KMS-11 (cell line): ENCODE measurements around the gene ZNF865.

Experiments
- H2AFZ ChIP-seq: fragments of 200-600 bp; sonication (generic); 2 replicates; pipeline ENCODE4 v1.6.1; 2016; ENCODE audit warnings: antibody characterized with exemption, mixed run types, low read depth
- H3K27ac ChIP-seq: fragments of 200-600 bp; sonication (generic); 2 replicates; pipeline ENCODE4 v1.6.1; 2016; ENCODE audit warnings: mild to moderate bottlenecking, mixed run types
- H3K27me3 ChIP-seq: fragments of 200-600 bp; sonication (generic); 2 replicates; pipeline ENCODE4 v1.6.1; 2017; ENCODE audit warnings: mild to moderate bottlenecking, low read depth, mixed run types, moderate library complexity; ENCODE audit not compliant: insufficient read depth
- H3K36me3 ChIP-seq: fragments of 200-600 bp; sonication (generic); 2 replicates; pipeline ENCODE4 v1.6.1; 2017; ENCODE audit warnings: mild to moderate bottlenecking, mixed run types; ENCODE audit not compliant: insufficient read depth
- H3K4me1 ChIP-seq: fragments of 200-600 bp; sonication (generic); 2 replicates; pipeline ENCODE4 v1.6.1; 2016; ENCODE audit warnings: mild to moderate bottlenecking, low read depth, mixed run types; ENCODE audit not compliant: poor library complexity, severe bottlenecking
- H3K4me2 ChIP-seq: fragments of 200-600 bp; sonication (generic); 2 replicates; pipeline ENCODE4 v1.7.0; 2016; ENCODE audit warnings: mild to moderate bottlenecking, mixed run types
- H3K4me3 ChIP-seq: fragments of 200-600 bp; sonication (generic); IDR thresholded peaks from 2 replicates; pipeline ENCODE4 v1.6.1; 2017; ENCODE audit warnings: low read depth, low read length, mixed read lengths; ENCODE audit not compliant: insufficient read depth
- H3K79me2 ChIP-seq: fragments of 200-600 bp; sonication (generic); 2 replicates; pipeline ENCODE4 v1.6.1; 2016; ENCODE audit warnings: low read depth, mixed run types; ENCODE audit not compliant: insufficient read depth
- H3K9ac ChIP-seq: fragments of 200-600 bp; sonication (generic); 2 replicates; pipeline ENCODE4 v1.6.1; 2016; ENCODE audit warnings: mild to moderate bottlenecking, mixed run types
- H4K20me1 ChIP-seq: fragments of 200-600 bp; sonication (generic); 2 replicates; pipeline ENCODE4 v1.6.1; 2016; ENCODE audit warnings: mild to moderate bottlenecking, mixed run types; ENCODE audit not compliant: insufficient read depth
- TF ChIP-seq, protein P1 (sequence below): fragments of 200-600 bp; sonication (generic); conservative IDR thresholded peaks from 2 replicates; pipeline ENCODE4 v1.6.1; 2017; ENCODE audit warnings: low read depth, mild to moderate bottlenecking, antibody characterized with exemption, low read length, moderate library complexity, mixed read lengths

The ZNF865 gene

DNA sequence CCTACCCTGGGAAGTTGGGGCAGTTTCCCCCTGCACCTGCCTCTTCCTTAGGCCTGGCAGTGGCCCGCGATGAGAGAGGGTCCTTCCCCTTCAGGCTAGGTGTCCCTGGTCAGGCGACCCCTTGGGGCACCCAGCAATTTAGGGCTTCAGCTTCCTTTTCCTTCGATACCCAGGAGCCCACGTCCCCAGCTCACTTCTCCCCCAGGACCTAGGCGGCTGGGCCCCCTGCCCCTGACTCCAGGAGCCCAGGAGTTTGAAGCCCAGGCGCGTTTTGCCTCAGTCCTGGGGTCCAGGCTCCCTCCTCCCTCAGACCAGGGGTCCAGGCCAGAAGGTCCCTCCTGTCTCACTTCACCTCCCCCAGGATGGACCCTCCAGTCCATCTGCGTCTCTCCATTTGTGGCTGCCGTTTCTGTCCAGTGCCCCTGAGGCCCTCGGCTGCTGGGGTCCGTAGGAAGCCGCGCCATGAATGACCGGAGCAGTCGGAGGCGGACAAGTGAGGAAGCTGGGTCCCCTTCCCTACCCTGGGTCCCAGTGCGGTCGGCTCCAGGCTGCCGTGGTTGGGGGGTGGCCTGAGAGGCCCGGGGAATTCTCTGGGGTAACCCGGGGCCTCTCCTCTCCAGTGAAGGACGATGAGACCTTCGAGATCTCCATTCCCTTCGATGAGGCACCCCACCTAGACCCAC lies 43.3 kb downstream of the ZNF865 start:
- no peaks in the 10 kb centered on the region for H4K20me1 ChIP-seq
- TF ChIP-seq, protein P1, sequence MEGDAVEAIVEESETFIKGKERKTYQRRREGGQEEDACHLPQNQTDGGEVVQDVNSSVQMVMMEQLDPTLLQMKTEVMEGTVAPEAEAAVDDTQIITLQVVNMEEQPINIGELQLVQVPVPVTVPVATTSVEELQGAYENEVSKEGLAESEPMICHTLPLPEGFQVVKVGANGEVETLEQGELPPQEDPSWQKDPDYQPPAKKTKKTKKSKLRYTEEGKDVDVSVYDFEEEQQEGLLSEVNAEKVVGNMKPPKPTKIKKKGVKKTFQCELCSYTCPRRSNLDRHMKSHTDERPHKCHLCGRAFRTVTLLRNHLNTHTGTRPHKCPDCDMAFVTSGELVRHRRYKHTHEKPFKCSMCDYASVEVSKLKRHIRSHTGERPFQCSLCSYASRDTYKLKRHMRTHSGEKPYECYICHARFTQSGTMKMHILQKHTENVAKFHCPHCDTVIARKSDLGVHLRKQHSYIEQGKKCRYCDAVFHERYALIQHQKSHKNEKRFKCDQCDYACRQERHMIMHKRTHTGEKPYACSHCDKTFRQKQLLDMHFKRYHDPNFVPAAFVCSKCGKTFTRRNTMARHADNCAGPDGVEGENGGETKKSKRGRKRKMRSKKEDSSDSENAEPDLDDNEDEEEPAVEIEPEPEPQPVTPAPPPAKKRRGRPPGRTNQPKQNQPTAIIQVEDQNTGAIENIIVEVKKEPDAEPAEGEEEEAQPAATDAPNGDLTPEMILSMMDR: no peak
- peak overlapping the region; percentile 30; the same call in 1 of the 2 replicates for H3K9ac ChIP-seq
- peaks cover 25% of the 10 kb centered on the region for H3K79me2 ChIP-seq
- no peak overlapping the region for H3K4me3 ChIP-seq
- H3K27me3 ChIP-seq: no peaks in the 10 kb centered on the region
- no peaks in the 10 kb centered on the region for H3K36me3 ChIP-seq
- no peak overlapping the region; the same call in 1 of the 2 replicates for H3K4me2 ChIP-seq
- H2AFZ ChIP-seq: no peak overlapping the region
- peaks cover 11% of the 10 kb centered on the region for H3K4me1 ChIP-seq
- no peak overlapping the region for H3K27ac ChIP-seq

- Histone ChIP-seq H3K4me3 (no peak overlapping the region), H3K9ac (no peak overlapping the region), H4K20me1 (no peaks in the 10 kb centered on the region), H3K4me2 (no peak overlapping the region), H3K4me1 (peaks cover 10% of the 10 kb centered on the region), H3K36me3 (no peaks in the 10 kb centered on the region), H3K27me3 (no peaks in the 10 kb centered on the region), H3K27ac (no peak overlapping the region), H3K79me2 (peaks cover 17% of the 10 kb centered on the region), H2AFZ (no peak overlapping the region)
- TF ChIP-seq, protein P1: no peak
Measured at GRCh38 chr19:55649268-55650125, 44.0 kb downstream of the ZNF865 start.

GRCh38 chr19:55650126-55650557 lies 44.7 kb downstream of the ZNF865 start:
- H3K36me3 ChIP-seq: no peaks in the 10 kb centered on the region
- H3K4me2 ChIP-seq: no peak overlapping the region
- H4K20me1 ChIP-seq: no peaks in the 10 kb centered on the region
- no peaks in the 10 kb centered on the region for H3K27me3 ChIP-seq
- TF ChIP-seq, protein P1: no peak
- H3K9ac ChIP-seq: no peak overlapping the region
- peaks cover 4% of the 10 kb centered on the region for H3K4me1 ChIP-seq
- no peak overlapping the region for H2AFZ ChIP-seq
- peaks cover 11% of the 10 kb centered on the region; the same call in 1 of the 2 replicates for H3K79me2 ChIP-seq
- no peak overlapping the region for H3K27ac ChIP-seq
- H3K4me3 ChIP-seq: no peak overlapping the region

DNA sequence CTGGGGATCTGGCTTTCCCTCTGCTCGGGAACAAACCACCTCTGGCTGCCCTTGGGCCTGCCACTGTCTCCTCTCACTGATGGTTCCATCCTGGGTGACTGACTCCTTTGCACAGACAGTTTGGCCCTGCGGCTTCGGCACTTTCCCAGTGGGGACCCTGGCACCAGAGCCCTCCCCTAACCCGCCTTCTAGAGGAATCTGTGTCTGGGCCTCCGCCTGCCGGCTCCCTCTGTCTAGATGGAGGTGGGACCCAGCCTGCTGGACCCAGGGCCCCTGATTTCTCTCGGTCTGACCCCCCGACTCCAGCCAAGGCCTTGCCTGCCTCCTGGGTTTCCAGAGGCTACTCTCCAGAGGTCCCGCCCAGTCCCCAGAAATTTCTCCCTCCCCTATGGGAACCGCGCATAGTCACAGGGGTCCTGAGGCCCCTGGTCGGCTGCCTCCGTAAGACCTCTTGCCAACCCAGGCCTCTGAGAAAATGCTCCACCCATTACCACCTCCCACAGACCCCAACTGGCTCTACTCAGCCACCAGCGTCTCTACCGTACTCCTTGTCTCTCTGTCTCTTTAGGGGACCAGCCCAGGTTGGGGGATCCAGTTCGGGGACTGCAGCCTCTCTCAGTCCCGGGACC lies 45.3 kb downstream of the ZNF865 start:
- Histone ChIP-seq H3K4me3 (no peak overlapping the region), H3K79me2 (peaks cover 9% of the 10 kb centered on the region), H3K27ac (no peak overlapping the region), H3K4me1 (no peaks in the 10 kb centered on the region), H3K36me3 (no peaks in the 10 kb centered on the region), H3K9ac (no peak overlapping the region), H3K27me3 (no peaks in the 10 kb centered on the region), H2AFZ (no peak overlapping the region), H4K20me1 (no peaks in the 10 kb centered on the region), H3K4me2 (no peak overlapping the region)
- TF ChIP-seq, protein P1: no peak
